ENCODE measurements around the gene VWA3A. TPM values are rescaled to one million over a fixed set of nuclear protein-coding genes. Genes with fewer than 3 reads are reported as not detected.

VWA3A gene
- total RNA-seq, 1 donor, result 0.36 TPM

DNA sequence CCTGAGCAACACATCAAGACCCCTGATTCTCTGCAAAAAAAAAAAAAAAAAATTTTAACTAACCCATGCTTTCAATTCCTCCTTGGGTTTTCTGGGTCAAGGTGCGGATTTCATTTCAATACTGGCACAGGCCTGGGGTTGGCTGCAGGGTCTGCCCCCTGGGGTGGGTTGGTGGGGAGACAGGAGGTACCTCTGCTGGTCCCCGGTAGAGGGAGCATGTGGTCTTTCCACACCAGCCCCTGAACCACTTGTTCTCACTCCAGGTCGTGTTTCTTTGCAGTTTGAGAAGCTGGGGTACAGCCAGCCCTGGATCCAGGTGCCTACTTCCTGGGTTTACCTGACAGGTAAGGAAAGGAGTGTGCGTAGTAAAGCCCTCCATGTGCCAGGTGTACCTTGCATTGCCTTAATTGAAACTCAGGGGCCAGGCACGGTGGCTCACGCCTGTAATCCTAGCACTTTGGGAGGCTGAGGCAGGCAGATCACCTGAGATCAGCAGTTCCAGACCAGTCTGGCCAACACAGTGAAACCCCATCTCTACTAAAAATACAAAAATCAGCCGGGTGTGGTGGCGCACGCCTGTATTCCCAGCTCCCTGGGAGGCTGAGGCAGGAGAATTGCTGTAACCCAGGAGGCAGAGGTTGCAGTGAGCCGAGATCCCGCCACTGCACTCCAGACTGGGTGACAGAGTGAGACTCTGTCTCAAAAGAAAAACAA lies 91.7 kb downstream of the VWA3A start:
- TF ChIP-seq, protein P1, sequence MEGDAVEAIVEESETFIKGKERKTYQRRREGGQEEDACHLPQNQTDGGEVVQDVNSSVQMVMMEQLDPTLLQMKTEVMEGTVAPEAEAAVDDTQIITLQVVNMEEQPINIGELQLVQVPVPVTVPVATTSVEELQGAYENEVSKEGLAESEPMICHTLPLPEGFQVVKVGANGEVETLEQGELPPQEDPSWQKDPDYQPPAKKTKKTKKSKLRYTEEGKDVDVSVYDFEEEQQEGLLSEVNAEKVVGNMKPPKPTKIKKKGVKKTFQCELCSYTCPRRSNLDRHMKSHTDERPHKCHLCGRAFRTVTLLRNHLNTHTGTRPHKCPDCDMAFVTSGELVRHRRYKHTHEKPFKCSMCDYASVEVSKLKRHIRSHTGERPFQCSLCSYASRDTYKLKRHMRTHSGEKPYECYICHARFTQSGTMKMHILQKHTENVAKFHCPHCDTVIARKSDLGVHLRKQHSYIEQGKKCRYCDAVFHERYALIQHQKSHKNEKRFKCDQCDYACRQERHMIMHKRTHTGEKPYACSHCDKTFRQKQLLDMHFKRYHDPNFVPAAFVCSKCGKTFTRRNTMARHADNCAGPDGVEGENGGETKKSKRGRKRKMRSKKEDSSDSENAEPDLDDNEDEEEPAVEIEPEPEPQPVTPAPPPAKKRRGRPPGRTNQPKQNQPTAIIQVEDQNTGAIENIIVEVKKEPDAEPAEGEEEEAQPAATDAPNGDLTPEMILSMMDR (IDR thresholded peaks at IDR 0.05; ENCODE audit: extremely low read depth, low read depth, low read length), result peak; percentile 14
- Histone ChIP-seq H3K4me3 (ENCODE audit: insufficient read depth, low read length) (no peak overlapping the region), H3K79me2 (ENCODE audit: insufficient read depth, low read length) (no peaks in the 10 kb centered on the region), H3K27ac (ENCODE audit: low read depth, low read length) (no peak overlapping the region), H3K9me3 (ENCODE audit: low read depth, low read length) (no peaks in the 10 kb centered on the region), H3K36me3 (ENCODE audit: insufficient read depth, low read length) (no peaks in the 10 kb centered on the region), H2AFZ (ENCODE audit: low read length) (no peak overlapping the region), H3K4me2 (ENCODE audit: insufficient read depth, low read length) (no peak overlapping the region), H4K20me1 (ENCODE audit: insufficient read depth, low read length) (no peaks in the 10 kb centered on the region), H3K4me1 (ENCODE audit: insufficient read depth, low read length) (peaks cover 4% of the 10 kb centered on the region), H3K27me3 (ENCODE audit: insufficient read depth, low read length) (no peaks in the 10 kb centered on the region)
- DNase-seq (ENCODE audit: insufficient read length, low spot score, missing footprints), result no peak

DNA sequence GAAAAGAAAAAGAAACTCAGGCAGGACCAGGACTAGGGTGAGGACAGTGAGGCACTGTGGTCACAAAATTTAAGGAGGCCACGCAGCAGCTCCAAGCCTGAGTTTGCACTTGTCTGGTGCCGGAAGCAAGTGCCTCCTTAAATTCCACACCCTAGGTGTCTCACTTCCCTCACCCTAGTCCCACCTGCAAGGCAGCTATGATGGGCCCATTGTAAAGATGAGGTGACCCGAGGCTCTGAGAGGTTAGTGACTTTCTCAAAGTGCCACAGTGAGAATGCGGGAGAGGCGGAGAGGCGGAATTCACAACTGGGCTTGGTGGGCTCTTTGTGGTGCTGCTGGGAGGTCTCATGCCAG lies 92.3 kb downstream of the VWA3A start:
- H3K27ac ChIP-seq (ENCODE audit: low read depth, low read length), result no peak overlapping the region

DNA sequence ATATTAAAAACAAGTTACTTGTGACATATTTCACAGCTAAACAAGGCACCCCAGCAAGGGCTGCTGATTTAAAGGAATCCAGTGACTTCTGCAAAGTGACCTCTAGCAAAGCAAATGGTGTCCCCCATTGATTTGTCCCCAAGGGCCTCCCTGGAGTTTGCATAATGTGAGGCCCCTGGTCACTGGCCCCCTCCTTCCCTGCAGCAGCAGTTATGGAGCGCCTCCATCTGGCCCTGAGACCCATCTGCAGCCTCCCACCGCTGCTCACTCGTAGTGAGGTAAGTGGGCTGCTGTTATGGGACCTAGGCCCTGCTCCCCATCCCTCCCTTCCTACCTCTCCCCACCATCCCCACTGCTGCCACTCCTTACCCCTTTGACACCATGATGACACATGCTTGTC lies 94.2 kb downstream of the VWA3A start:
- H3K79me2 ChIP-seq (ENCODE audit: insufficient read depth, low read length), result no peaks in the 10 kb centered on the region
- H4K20me1 ChIP-seq (ENCODE audit: insufficient read depth, low read length), result no peaks in the 10 kb centered on the region
- H3K36me3 ChIP-seq (ENCODE audit: insufficient read depth, low read length), result no peaks in the 10 kb centered on the region
- H2AFZ ChIP-seq (ENCODE audit: low read length), result no peak overlapping the region
- no peak overlapping the region for H3K27ac ChIP-seq (ENCODE audit: low read depth, low read length)
- H3K4me2 ChIP-seq (ENCODE audit: insufficient read depth, low read length), result no peak overlapping the region
- TF ChIP-seq, protein P1 (IDR thresholded peaks at IDR 0.05; ENCODE audit: extremely low read depth, low read depth, low read length), result peak; percentile 21
- DNase-seq (ENCODE audit: insufficient read length, low spot score, missing footprints), result no peak
- peaks cover 14% of the 10 kb centered on the region for H3K4me1 ChIP-seq (ENCODE audit: insufficient read depth, low read length)
- H3K9me3 ChIP-seq (ENCODE audit: low read depth, low read length), result no peaks in the 10 kb centered on the region
- H3K4me3 ChIP-seq (ENCODE audit: insufficient read depth, low read length), result no peak overlapping the region
- H3K27me3 ChIP-seq (ENCODE audit: insufficient read depth, low read length), result no peaks in the 10 kb centered on the region

More for the DNA sequence above, 92.3 kb downstream of the VWA3A start:
- Histone ChIP-seq H3K4me2 (ENCODE audit: insufficient read depth, low read length) (no peak overlapping the region), H4K20me1 (ENCODE audit: insufficient read depth, low read length) (no peaks in the 10 kb centered on the region), H3K27me3 (ENCODE audit: insufficient read depth, low read length) (no peaks in the 10 kb centered on the region), H3K36me3 (ENCODE audit: insufficient read depth, low read length) (no peaks in the 10 kb centered on the region), H2AFZ (ENCODE audit: low read length) (no peak overlapping the region), H3K9me3 (ENCODE audit: low read depth, low read length) (no peaks in the 10 kb centered on the region), H3K4me1 (ENCODE audit: insufficient read depth, low read length) (peaks cover 8% of the 10 kb centered on the region), H3K79me2 (ENCODE audit: insufficient read depth, low read length) (no peaks in the 10 kb centered on the region), H3K4me3 (ENCODE audit: insufficient read depth, low read length) (no peak overlapping the region)
- DNase-seq (ENCODE audit: insufficient read length, low spot score, missing footprints), result no peak
- TF ChIP-seq, protein P1 (IDR thresholded peaks at IDR 0.05; ENCODE audit: extremely low read depth, low read depth, low read length), result no peak

DNA sequence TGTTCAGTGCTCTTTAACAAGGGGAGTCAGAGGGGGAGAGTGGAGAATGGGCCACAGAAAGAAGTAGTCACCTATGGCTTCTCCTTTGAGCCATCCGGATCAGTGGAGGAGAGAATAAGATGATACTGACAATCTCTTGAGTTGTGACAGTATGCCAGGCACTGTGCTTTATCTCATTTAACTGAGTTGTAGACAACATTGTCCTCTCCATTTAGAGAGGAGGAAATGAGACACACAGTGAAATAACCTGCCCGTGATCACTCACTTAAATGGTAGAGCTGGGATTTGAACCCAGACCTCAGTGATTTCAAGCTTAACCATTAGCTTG lies 95.9 kb downstream of the VWA3A start:
- Histone ChIP-seq H3K36me3 (ENCODE audit: insufficient read depth, low read length) (no peaks in the 10 kb centered on the region), H3K4me3 (ENCODE audit: insufficient read depth, low read length) (no peak overlapping the region), H4K20me1 (ENCODE audit: insufficient read depth, low read length) (no peaks in the 10 kb centered on the region), H3K79me2 (ENCODE audit: insufficient read depth, low read length) (no peaks in the 10 kb centered on the region), H3K9me3 (ENCODE audit: low read depth, low read length) (no peaks in the 10 kb centered on the region), H2AFZ (ENCODE audit: low read length) (no peak overlapping the region), H3K4me1 (ENCODE audit: insufficient read depth, low read length) (peaks cover 27% of the 10 kb centered on the region), H3K27ac (ENCODE audit: low read depth, low read length) (no peak overlapping the region), H3K4me2 (ENCODE audit: insufficient read depth, low read length) (no peak overlapping the region), H3K27me3 (ENCODE audit: insufficient read depth, low read length) (no peaks in the 10 kb centered on the region)
- TF ChIP-seq, protein P1 (IDR thresholded peaks at IDR 0.05; ENCODE audit: extremely low read depth, low read depth, low read length), result no peak
- peak; percentile 23 for DNase-seq (ENCODE audit: insufficient read length, low spot score, missing footprints)

All from osteoblast (primary cell).